Hematopoietic multipotent progenitor cell treated with erythropoietin and hydrocortisone succinate and interleukin-3 and kit ligand, for 8 days (in vitro differentiated cells): ENCODE results near the gene TRIM52.

Experiments
- DNase-seq: peaks from one replicate; pipeline ENCODE4 v3.0.0-alpha.2; 2015

The TRIM52 gene

DNA sequence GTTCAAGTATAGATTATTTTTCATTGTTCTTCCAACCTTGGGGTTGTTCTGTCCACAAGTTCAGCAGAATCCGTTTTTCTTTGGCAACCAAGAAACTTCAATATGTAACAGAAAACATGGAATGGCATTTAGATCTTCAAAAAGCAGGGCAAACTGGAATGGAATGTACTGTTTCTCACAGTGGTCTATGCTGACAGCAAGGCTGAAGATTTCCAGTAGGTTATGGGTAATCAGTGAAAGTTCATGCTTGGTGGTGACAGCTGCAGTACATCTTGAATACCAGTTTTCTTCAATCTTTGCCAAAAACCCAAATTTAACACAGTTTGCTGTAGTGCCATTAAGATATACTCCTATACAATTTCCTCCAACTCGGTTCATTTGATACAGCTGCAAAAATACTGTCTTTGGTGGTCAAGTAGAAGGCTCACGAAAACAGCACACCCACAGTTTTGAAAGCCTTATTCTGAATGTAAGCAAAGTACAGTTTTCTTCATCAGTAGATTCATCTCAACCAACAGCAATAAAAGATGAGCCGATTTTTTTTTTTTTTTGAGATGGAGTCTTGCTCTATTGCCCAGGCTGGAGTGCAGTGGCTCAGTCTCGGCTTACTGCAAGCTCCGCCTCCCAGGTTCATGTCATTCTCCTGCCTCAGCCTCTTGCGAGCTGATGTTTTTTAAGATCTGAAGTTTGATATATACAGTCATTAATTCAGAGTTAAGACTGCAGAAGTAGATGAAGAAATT is 4.9 kb downstream of the TRIM52 start:
- no peak for DNase-seq

DNA sequence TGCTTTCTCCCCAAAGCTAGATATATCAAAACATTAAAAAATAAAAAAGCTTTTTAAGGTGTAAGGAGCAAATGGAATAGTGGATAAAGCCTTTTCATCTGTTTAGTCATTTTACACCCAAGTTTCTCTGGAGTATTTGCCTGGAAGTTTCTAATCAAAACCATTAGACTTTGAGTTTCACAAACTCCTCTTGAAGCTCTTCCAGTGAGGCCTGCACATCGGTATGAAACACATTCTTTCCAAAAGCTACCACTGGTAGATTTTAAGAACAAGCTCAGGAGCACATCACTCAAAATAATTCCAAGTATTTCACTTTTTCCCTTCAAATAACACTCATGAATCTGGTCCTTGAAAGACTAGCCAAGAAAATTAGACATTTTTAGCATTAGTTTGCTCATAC is 5.7 kb downstream of the TRIM52 start:
- no peak for DNase-seq

DNA sequence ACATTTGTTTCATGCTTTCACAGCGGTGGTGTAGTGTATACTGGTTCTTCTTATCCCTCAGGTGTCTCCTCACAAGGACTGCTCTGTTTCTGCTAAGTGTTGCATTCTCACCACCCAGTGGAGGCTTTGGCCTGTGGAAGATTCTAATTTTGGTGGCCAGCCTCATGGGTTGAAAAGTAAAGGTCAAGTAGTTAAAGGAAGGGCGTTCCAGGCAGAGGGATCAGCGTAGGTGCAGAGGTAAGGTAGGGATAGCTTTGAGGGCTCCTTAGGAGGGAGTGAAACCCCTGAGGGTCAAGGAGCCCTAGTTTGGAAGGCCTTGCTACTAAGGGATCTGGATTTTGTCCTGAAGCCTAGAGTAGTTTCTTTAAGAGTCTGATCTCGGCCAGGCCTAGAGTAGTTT is 12.7 kb downstream of the TRIM52 start:
- no peak for DNase-seq

DNA sequence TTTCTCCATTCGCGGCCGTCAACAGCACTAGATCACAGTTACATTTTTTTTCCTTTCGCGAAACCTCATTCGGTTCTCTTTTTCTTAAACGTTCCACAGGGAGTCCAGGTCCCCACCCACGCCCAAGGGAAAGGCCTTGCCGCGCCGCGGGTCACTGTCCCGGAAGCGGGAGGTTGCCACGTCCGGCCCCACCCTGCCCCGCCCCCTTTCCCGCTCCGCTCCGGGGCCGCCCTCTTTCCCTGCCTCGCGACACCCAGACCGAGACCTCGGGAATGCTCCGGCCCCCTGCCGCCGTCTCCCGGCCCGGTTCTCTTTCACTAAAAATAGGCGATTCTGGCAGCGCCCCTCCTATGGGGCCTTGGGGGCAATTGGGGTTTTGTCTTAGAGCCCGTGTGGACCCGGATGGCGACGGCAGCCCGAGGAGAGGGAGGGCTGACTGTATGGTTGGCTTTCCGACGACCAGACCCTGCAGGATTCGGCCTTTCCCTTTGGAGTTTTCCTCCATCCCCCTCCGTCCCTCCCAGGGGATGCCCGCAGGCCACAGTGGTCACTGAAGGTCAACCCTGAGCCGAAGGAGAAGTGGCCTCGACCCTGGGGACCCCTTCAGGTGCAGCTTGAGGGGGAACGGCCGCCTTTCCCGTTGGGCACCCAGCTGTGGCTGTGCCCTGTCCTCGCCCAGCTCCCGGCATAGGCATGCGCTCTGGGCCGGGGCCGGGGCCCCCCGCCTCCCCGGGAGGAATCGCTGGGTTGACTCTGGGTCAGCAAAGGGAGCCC is 14.5 kb downstream of the TRIM52 start:
- DNase-seq: peak; percentile 80

DNA sequence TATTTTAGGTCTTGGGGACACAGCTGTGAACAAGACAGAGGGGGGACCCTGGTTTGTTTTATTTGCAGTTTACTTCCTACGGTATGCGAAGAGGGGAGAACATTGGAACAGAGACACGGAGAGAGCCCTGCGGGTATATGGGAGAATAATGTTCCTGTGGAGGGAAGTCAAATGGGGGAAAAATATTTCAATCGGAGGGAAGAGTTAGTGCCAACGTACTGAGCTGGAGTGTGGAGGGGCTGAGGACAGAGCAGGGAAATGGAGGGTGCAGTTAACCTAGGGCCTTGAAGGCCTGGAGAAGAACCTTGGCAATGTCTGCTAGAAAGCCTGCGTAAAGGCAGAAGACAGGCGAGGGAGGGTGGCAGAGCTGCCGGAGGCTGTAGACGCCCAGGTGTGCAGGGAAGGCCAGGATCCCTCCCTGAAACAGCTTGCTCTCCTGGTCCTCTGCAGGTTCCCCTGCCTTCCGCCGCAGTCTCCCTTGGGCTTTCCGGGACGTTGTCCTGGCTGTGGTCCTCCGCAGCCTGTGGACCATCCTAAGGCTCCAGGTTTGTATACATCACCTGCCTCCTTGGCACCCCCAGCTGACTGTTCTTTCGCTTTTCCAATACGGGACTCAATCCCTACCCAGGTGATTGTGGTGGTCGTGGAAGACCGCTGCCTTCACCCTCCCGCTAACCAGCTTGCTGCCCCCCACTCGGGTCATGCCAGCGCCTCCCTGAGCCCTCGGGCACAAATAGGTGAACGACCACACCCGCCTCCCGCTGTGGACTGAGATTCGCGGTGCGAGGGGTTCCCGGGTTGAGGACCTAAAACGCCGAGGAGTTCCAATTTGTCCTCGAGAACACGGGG is 15.3 kb downstream of the TRIM52 start:
- DNase-seq: no peak

DNA sequence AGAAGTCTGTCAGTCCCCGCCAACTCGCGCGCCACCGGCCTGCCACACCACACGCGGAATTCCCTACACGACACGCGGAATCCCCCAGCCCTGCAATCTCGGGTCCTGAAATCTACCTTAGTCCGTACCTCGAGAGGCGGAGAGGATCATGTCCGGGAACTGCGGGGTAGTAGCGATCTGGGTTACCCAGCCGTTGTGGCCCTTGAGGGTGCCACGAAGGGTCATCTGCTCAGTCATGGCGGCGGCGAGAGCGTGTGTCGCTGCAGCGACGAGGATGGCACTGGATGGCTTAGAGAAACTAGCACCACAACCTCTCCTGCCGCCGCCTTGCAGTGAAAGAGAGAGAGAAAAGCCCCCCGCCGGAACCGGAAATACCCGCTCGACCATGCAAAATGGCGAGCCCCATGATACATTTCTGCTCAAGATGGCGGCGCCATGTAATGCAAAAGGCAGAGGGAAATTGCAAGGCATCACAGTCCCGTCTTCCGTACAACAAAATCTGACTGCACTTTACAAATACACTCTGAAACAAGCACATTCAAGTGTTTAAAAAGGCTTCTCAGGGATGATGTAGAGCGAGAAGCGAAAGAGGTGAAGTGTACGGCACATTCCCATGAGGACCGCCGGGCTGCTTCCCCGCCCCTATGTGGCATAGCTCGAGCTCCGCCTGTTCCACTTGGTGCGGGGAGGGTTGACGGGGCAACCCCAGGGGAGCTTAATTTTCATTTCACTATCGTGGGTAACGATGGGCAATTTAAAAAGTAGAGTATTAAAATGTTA is 17.2 kb downstream of the TRIM52 start, which contains the start of gene RACK1:
Gene RACK1 (minus strand): TSS at position 343 of the 780 bp plus-strand sequence. CDS start 106 bp downstream, at position 237.
- DNase-seq: peak; percentile 94

DNA sequence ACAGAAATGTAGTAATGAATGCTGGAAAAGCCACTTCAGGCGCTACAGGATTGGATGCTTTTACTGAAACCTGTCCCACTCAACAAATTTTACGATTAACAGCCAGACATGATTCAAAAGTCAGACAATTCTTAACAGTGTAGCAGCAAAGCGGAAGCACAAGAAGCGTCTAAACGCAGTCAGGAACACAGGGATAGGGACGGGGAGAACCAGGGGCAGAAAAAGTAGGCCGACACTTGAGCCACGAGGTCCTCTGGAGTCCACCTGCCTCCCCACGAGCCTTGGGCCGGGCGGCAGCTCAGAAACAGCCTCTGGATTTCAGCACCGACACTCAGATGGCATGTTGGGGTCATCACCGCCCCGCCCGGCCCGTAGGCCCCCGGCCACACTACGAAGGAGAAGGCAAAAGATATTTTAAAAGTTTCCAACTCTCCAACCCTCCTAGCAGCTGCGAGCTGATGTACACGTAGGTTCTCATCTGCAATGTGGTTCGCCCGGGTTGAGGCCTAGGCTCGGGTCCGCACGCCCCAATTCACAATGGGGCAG is 17.9 kb downstream of the TRIM52 start:
- DNase-seq: peak; percentile 31

DNA sequence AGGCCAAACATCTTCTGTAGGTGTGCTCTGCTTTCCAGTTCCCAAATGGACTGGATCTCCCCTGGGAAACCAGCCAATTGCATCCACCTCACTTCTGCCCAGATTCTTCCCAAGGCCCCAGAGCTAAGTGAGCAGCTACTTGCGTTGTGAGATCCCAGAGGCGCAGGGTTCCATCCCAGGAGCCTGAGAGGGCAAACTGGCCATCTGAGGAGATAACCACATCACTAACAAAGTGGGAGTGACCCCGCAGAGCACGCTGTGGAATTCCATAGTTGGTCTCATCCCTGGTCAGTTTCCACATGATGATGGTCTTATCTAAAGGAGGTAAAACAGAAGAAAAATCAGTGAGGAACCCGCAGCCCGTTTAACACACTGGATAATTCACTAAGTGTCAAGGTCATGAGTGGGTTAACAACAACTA is 18.9 kb downstream of the TRIM52 start:
- DNase-seq: no peak

DNA sequence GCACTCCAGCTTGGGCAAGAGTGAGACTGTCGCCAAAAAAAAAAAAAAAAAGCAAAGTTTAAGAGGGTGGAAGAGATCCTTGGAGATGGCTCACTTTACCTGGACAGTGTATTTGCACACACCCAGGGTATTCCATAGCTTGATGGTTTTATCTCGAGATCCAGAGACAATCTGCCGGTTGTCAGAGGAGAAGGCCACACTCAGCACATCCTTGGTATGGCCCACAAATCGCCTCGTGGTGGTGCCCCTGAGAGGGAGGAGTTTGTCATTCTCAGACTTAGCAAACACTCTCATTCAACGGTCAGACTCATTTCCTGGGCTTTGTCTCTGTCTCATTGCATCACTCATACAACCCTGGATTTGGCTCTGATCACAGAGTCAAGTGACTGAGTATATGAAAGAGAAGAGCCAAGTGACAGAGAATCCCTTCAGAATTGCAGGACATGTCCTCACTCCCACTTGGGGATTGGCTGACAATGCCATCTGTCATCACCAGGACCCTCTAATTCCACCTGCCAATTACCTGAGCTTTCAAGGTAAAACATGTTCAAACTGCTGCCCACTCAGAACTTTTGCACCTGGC is 19.5 kb downstream of the TRIM52 start:
- DNase-seq: peak; percentile 83

DNA sequence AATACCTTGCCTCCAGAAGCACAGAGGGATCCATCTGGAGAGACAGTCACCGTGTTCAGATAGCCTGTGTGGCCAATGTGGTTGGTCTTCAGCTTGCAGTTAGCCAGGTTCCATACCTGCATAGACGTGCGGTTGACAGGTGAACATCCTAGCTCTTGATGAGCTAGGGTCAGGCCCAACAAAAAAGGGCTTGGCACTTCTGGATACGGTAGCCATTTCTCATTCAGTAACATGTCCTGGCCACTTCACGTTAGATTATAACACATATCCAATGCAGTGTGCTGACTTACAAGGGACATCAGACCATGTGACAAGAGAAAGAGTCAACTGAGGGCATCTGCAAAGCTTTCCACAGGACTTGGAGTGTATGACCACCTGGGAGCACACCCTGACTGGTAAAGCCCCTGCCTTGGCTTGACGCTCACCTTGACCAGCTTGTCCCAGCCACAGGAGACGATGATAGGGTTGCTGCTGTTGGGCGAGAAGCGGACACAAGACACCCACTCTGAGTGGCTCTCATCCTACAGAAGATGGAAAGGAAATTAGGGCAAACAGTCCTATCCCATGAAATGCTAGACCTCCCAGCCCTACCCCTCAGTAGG is 21.8 kb downstream of the TRIM52 start:
- no peak for DNase-seq

DNA sequence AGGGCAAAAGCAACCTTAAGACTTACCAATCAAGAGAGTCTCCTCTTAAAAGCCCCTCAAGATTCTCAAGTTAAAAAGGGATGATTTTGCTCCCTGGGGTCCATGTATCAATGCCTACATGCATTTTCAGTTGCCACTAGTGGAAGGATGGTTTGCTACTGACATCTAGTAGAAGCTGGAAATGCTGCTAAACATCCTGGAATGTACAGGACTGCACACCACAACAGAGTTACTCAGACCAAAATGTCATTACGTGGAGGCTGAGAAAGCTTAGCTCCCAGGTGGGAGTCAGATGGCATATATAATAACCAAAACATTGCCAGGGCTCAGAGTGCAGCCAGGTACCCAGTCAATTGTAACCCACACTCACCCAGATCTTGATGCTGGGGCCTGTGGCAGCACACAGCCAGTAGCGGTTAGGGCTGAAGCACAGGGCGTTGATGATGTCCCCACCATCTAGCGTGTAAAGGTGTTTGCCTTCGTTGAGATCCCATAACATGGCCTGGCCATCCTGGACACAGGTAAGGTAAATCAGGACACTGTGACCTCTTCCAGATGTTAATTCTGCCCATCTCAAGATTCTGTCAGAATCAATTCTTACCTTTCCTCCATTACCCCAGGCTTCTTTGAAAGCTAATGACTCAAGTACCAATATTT is 23.1 kb downstream of the TRIM52 start:
- no peak for DNase-seq

DNA sequence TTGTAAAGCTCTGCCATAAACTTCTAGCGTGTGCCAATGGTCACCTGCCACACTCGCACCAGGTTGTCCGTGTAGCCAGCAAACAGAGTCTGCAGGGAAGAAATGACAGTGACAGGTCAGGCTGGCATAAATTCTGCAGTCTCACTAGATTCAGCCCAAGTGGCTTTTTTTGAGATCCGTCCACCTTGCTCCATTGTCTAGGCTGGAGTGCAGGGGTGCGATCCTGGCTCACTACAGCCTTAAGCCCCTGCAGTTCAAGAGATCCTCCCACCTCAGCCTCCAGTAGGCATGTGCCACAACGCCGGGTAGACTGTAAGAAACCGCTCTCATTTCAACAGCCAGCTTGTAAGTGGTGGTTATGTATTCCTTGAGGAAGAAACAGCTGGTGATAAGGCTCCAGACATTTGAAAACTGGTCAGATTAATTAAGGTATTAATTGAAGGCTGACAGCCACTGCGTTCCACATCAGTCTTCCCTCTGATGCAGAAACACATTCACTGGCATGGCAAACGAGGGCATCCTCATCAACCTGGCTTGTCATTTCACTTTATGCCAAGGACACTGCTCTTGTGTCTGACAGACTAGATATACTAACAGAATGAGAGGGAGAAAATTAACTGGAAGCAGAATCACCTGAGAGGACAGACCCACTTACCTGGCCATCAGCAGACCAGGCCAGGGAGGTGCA is 23.8 kb downstream of the TRIM52 start:
- DNase-seq: no peak

DNA sequence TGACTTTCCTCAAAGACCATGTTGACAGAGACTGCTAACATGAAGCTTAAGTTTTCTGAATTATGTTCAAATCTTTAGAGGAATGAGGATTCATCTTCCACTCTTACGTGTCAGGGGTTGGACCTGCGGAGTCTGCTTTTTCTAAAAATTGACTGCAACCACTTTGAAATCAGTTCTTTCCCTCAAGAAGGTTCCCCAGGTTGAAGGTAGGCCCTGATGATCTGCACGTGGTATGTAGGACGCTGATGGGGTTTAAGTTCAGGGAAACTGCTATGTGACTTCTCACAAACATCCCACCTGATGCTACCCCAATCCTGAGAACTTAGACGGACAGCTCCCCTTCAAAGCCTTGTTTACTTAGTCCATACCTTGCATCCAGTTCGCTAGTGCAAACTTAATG is 24.5 kb downstream of the TRIM52 start:
- no peak for DNase-seq

DNA sequence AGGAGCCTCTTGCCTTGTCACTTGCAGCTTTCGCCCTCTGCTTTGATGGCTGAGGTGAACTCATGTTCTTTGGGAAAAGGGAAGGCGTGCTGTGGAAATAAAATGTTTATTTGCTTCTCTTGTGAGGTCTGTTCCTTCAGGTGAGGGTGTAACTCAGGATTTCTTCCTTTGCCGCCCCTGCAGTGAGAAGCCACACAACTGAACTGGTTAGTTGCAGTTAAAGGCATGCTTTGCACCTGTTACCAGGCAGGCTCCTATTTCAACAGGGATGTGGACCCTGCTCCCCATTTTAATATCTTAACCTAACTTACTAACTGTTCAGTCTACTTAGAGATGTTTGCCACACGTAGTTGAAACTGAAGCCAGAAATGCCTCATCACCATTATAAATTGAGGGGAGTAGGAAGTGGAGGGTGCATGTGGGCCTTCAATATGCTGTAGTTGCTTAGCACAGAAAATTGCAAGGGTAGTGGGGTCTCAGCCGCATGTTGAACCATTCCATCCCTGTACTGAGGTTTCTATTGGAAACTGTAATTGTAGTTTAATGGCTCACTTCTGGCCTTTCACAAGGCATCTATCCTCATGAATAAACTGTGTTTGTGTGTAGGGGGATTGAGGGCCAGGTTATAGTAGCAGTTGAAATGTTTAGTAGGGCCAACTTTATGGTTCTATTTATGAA is 25.1 kb downstream of the TRIM52 start:
- DNase-seq: peak; percentile 25

DNA sequence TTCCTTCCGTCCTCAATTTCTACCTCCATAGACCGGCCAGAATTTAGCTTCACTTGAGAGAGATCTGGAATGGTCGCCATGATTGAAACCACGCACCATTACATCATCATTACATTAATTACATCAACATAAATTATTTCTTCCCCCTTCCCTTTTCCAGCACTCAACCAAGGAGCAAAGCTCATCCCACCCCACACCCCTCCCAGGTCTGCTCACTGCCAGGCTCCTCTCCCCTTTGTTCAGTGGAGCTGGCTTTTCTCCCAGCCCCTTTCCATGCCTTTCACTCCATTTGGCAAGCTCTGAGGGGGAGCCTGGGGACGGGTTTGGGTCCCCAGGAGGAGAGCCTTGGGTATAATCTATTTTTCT is 25.6 kb downstream of the TRIM52 start:
- DNase-seq: no peak

DNA sequence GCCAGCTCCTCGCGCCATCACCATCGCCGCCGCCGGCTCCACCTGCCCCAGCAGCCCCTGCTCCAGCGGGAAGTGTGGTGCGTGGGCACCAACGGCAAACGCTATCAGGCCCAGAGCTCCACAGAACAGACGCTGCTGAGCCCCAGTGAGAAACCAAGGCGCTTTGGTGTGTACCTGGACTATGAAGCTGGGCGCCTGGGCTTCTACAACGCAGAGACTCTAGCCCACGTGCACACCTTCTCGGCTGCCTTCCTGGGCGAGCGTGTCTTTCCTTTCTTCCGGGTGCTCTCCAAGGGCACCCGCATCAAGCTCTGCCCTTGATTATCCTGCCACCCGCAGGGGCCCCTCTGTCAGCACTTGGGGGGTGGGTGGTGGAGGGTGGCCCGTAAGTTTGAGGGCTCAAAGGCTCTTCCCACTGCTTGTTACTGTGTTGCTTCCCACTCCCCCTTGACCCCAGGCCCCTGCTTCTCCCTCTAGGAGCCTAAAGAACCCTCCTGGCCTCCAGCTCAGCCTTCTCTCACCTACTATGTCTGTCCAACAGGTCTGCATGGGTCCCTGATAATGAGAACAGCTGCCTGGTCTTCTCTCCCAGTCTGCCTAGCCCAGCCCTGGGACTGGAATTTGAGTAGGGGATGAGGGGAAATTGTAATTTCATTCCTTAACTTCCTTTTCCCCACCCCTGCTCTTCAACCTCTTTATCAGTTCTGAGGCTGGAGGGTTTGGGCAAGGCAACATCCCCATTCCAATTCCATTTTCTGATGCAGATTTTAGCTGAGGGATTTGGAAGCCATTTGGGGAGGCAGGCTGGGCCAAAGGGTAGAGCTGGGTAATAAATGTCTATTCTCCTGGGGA is 26.3 kb downstream of the TRIM52 start:
- no peak for DNase-seq

DNA sequence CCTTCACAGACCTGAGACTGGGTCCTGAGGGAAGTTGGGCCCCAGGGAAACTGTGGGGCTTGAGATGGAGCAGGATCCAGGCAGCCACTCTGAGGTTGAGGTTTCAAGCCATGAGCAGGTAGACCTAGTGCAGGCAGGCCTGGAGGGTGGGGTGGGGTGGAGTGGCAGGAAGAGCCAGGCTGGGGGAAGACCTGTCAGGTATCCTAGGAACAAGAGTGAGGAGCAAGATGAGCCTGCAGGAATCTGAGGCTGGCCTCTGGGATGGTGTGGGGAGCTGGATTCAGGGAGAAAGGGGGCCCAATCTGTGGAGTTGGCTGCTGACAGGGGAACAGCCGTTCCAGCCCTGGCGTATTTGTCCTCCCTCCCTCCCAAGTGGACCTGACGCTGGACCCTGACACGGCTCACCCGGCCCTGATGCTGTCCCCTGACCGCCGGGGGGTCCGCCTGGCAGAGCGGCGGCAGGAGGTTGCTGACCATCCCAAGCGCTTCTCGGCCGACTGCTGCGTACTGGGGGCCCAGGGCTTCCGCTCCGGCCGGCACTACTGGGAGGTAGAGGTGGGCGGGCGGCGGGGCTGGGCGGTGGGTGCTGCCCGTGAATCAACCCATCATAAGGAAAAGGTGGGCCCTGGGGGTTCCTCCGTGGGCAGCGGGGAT is 27.0 kb downstream of the TRIM52 start:
- DNase-seq: no peak
